Measurements from ENCODE around the gene ST3GAL3. TPM values are rescaled to one million over a fixed set of nuclear protein-coding genes. Genes with fewer than 3 reads are reported as not detected.

ST3GAL3 gene
- total RNA-seq, 1 experiment from 2014 or later: 8.6 TPM

- no peak for TF ChIP-seq MXD4 (CRISPR knock-in tag; IDR thresholded peaks at IDR 0.05; ENCODE audit: borderline replicate concordance)
- no peak for TF ChIP-seq ZNF532 (CRISPR knock-in tag; IDR thresholded peaks at IDR 0.05; ENCODE audit: borderline replicate concordance)
- no peak for TF ChIP-seq NR1H2 (CRISPR knock-in tag; IDR thresholded peaks at IDR 0.05)
- no peak for TF ChIP-seq KAT7 (CRISPR knock-in tag; IDR thresholded peaks at IDR 0.05; ENCODE audit: borderline replicate concordance)
- no peak for TF ChIP-seq ELF4 (CRISPR knock-in tag; IDR thresholded peaks at IDR 0.05; ENCODE audit: low read depth)
- TF ChIP-seq IRF2 (CRISPR knock-in tag; IDR thresholded peaks at IDR 0.05; ENCODE audit: borderline replicate concordance, low read depth): no peak
- TF ChIP-seq ZNF671 (CRISPR knock-in tag; IDR thresholded peaks at IDR 0.05): no peak
- no peak for TF ChIP-seq OVOL2 (CRISPR knock-in tag; IDR thresholded peaks at IDR 0.05; ENCODE audit: borderline replicate concordance)
- H3K4me3 Mint-ChIP-seq: no peak overlapping the region
- H3K9me3 Mint-ChIP-seq: peaks cover 11% of the 10 kb centered on the region
- no peak for ATAC-seq
- H3K27me3 Mint-ChIP-seq (ENCODE audit: low read depth): no peaks in the 10 kb centered on the region; the same call in 1 of the 2 replicates
- peaks cover 13% of the 10 kb centered on the region for H3K36me3 Mint-ChIP-seq
- no peak for DNase-seq (ENCODE audit: low spot score)
- POLR2A ChIA-PET: no interaction called here
- peaks cover 16% of the 10 kb centered on the region for H3K4me1 Mint-ChIP-seq
- no peak overlapping the region for H3K27ac Mint-ChIP-seq
- CTCF ChIA-PET: interaction anchor here (3.2 to 3.7 kb wide), 2 partner anchors 118 to 122 kb away, joined by 10 to 16 read pairs; no protein-coding TSS in a partner anchor
Observed at GRCh38 chr1:43812579-43812978, 105.2 kb downstream of the ST3GAL3 start.

GRCh38 chr1:43814401-43814800 is 107.1 kb downstream of the ST3GAL3 start:
- Mint-ChIP-seq H3K36me3 (peaks cover 12% of the 10 kb centered on the region; the same call in 1 of the 2 replicates), H3K9me3 (peaks cover 12% of the 10 kb centered on the region), H3K4me1 (peaks cover 16% of the 10 kb centered on the region), H3K27ac (no peak overlapping the region), H3K4me3 (no peak overlapping the region), H3K27me3 (ENCODE audit: low read depth) (peaks cover 3% of the 10 kb centered on the region; the same call in 1 of the 2 replicates)
- POLR2A ChIA-PET: no interaction called here
- ATAC-seq: no peak
- no peak for DNase-seq (ENCODE audit: low spot score)
- CTCF ChIA-PET: interaction anchor here (1.4 to 3.7 kb wide), 2 partner anchors 120 to 131 kb away, joined by 3 to 16 read pairs; no protein-coding TSS in a partner anchor
- TF ChIP-seq ELF4 (CRISPR knock-in tag; IDR thresholded peaks at IDR 0.05; ENCODE audit: low read depth): no peak
- TF ChIP-seq ZBTB43 (CRISPR knock-in tag; IDR thresholded peaks at IDR 0.05): no peak
- TF ChIP-seq MAX (CRISPR knock-in tag; IDR thresholded peaks at IDR 0.05): no peak
- TF ChIP-seq FOXK1 (CRISPR knock-in tag; IDR thresholded peaks at IDR 0.05): no peak
- no peak for TF ChIP-seq ZNF671 (CRISPR knock-in tag; IDR thresholded peaks at IDR 0.05)
- TF ChIP-seq MYBL2 (CRISPR knock-in tag; IDR thresholded peaks at IDR 0.05): no peak
- no peak for TF ChIP-seq ARID4B (CRISPR knock-in tag; IDR thresholded peaks at IDR 0.05; ENCODE audit: borderline replicate concordance)
- TF ChIP-seq GABPB1 (CRISPR knock-in tag; IDR thresholded peaks at IDR 0.05): no peak
- no peak for TF ChIP-seq TP53 (CRISPR knock-in tag; IDR thresholded peaks at IDR 0.05)
- no peak for TF ChIP-seq ZNF532 (CRISPR knock-in tag; IDR thresholded peaks at IDR 0.05; ENCODE audit: borderline replicate concordance)
- TF ChIP-seq CREM (CRISPR knock-in tag; IDR thresholded peaks at IDR 0.05): no peak
- no peak for TF ChIP-seq NR2C2 (CRISPR knock-in tag; IDR thresholded peaks at IDR 0.05)
- no peak for TF ChIP-seq MLX (CRISPR knock-in tag; IDR thresholded peaks at IDR 0.05)
- TF ChIP-seq SOX15 (CRISPR knock-in tag; IDR thresholded peaks at IDR 0.05): no peak
- no peak for TF ChIP-seq SMAD3 (CRISPR knock-in tag; IDR thresholded peaks at IDR 0.05; ENCODE audit: borderline replicate concordance)

All from WTC11 (cell line).